ENCODE measurements around the gene CNTNAP2. TPM values are rescaled to one million over a fixed set of nuclear protein-coding genes. Genes with fewer than 3 reads are reported as not detected.
A peak's percentile ranks its signal among the peaks of the same experiment; 100 is the strongest.

The CNTNAP2 gene
- total RNA-seq, 2 donors from 2014 or later: 171 to 228 TPM

DNA sequence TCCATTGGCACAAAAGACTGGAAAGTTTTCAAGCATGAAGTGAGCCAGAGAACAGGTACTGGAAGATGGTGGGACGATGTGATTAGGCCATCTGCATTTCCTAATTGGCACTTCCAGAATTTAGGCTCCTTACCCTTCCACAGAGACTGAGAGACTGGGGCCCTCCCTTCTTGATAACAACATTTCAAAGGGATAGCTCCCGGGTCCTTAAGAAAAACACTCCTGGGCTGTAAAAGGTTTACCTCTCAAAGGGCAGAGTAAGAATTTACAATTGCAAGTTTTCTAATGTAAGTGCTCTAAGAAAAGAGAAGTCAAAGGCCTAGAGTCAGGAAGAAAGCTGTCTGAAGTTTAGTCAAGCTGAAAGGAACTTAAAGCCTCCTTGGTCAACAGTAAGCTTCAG is 1914.4 kb downstream of the CNTNAP2 start:
- Histone ChIP-seq H3K4me3 (ENCODE audit: low read length) (no peak overlapping the region), H3K4me1 (ENCODE audit: control insufficient read depth, insufficient read depth, low read length) (peaks cover 4% of the 10 kb centered on the region), H3K9me3 (ENCODE audit: control insufficient read depth, low read length) (no peaks in the 10 kb centered on the region), H3K9ac (ENCODE audit: extremely low read depth, low read length, poor library complexity, severe bottlenecking) (no peak overlapping the region), H3K27me3 (ENCODE audit: control insufficient read depth, insufficient read depth, low read length, poor library complexity, severe bottlenecking) (no peaks in the 10 kb centered on the region), H3K27ac (ENCODE audit: low read depth, low read length) (no peak overlapping the region), H3K36me3 (ENCODE audit: control insufficient read depth, insufficient read depth, low read length) (no peaks in the 10 kb centered on the region)
- WGBS, 2 experiments (ENCODE audit: insufficient coverage in 1 of 2, insufficient read length in 1 of 2): 56 to 57% methylated on average over 1 to 2 of the region's 2 CpGs
- DNase-seq: no peak
- H3K27ac Mint-ChIP-seq: no peak overlapping the region
- no peak overlapping the region for H3K4me3 Mint-ChIP-seq
- H3K4me1 Mint-ChIP-seq: peaks cover 10% of the 10 kb centered on the region
- H3K27me3 Mint-ChIP-seq (ENCODE audit: insufficient read depth): peaks cover 27% of the 10 kb centered on the region
- H3K9me3 Mint-ChIP-seq: no peaks in the 10 kb centered on the region
- H3K36me3 Mint-ChIP-seq (ENCODE audit: low read depth): no peaks in the 10 kb centered on the region
- TF ChIP-seq, protein P1, sequence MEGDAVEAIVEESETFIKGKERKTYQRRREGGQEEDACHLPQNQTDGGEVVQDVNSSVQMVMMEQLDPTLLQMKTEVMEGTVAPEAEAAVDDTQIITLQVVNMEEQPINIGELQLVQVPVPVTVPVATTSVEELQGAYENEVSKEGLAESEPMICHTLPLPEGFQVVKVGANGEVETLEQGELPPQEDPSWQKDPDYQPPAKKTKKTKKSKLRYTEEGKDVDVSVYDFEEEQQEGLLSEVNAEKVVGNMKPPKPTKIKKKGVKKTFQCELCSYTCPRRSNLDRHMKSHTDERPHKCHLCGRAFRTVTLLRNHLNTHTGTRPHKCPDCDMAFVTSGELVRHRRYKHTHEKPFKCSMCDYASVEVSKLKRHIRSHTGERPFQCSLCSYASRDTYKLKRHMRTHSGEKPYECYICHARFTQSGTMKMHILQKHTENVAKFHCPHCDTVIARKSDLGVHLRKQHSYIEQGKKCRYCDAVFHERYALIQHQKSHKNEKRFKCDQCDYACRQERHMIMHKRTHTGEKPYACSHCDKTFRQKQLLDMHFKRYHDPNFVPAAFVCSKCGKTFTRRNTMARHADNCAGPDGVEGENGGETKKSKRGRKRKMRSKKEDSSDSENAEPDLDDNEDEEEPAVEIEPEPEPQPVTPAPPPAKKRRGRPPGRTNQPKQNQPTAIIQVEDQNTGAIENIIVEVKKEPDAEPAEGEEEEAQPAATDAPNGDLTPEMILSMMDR (conservative IDR thresholded peaks at IDR 0.05): no peak

DNA sequence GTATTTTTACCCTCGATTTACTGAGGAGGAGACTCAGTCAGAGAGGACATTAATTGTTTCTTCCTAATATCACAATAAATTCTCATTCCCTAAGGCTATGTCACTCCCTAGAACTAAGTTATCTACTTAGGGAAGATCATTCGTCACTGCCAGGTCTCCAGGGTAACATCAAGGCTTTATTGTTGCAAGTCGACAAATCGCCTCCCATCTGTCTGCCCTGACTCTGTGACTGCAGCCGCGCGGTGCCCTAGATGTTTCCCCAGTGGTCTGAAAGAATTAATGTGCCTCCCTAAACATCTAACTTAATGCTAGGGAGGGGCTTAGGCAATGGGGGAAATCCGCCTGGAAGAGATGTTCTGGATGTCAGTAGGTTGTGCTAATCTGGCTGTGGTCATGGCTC is 1915.2 kb downstream of the CNTNAP2 start:
- no peaks in the 10 kb centered on the region for H3K9me3 ChIP-seq (ENCODE audit: control insufficient read depth, low read length)
- H3K36me3 Mint-ChIP-seq (ENCODE audit: low read depth): no peaks in the 10 kb centered on the region
- no peak for DNase-seq
- no peak overlapping the region for H3K27ac Mint-ChIP-seq
- H3K27me3 ChIP-seq (ENCODE audit: control insufficient read depth, insufficient read depth, low read length, poor library complexity, severe bottlenecking): no peaks in the 10 kb centered on the region
- no peaks in the 10 kb centered on the region for H3K9me3 Mint-ChIP-seq
- H3K9ac ChIP-seq (ENCODE audit: extremely low read depth, low read length, poor library complexity, severe bottlenecking): no peak overlapping the region
- H3K36me3 ChIP-seq (ENCODE audit: control insufficient read depth, insufficient read depth, low read length): no peaks in the 10 kb centered on the region
- H3K4me1 ChIP-seq (ENCODE audit: control insufficient read depth, insufficient read depth, low read length): peaks cover 4% of the 10 kb centered on the region
- peaks cover 27% of the 10 kb centered on the region for H3K27me3 Mint-ChIP-seq (ENCODE audit: insufficient read depth)
- TF ChIP-seq, protein P1 (conservative IDR thresholded peaks at IDR 0.05): no peak
- H3K4me3 Mint-ChIP-seq: no peak overlapping the region
- no peak overlapping the region for H3K4me3 ChIP-seq (ENCODE audit: low read length)
- peak overlapping the region; percentile 13 for H3K27ac ChIP-seq (ENCODE audit: low read depth, low read length)
- 69 to 88% methylated on average over 7 to 8 of the region's 8 CpGs for WGBS, 2 experiments (ENCODE audit: insufficient coverage in 1 of 2, insufficient read length in 1 of 2)
- H3K4me1 Mint-ChIP-seq: peaks cover 10% of the 10 kb centered on the region

DNA sequence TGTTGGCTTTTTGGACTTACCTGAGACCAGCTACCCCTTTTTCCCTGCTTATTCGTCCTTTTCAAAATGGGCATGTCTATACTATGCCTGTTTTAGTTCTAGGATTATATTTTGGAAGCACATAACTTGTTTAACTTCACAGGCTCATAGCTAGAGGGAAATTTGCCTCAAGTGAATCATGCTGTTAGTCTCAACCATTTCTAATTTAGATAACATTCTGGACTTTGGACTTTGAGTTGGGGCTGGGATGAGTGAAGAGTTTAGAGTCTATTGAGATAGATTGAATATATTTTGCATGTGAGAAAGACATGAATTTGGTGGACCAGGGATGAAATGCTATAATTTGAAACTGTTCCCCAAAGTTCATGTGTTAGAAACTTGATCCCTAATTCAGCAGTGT is 1919.3 kb downstream of the CNTNAP2 start:
- Mint-ChIP-seq H3K27ac (no peak overlapping the region), H3K4me1 (peaks cover 4% of the 10 kb centered on the region), H3K4me3 (no peak overlapping the region), H3K9me3 (no peaks in the 10 kb centered on the region), H3K36me3 (ENCODE audit: low read depth) (no peaks in the 10 kb centered on the region), H3K27me3 (ENCODE audit: insufficient read depth) (peaks cover 25% of the 10 kb centered on the region)
- H3K4me1 ChIP-seq (ENCODE audit: control insufficient read depth, insufficient read depth, low read length): peaks cover 4% of the 10 kb centered on the region
- H3K9me3 ChIP-seq (ENCODE audit: control insufficient read depth, low read length): no peaks in the 10 kb centered on the region
- DNase-seq: no peak
- H3K4me3 ChIP-seq (ENCODE audit: low read length): no peak overlapping the region
- no peak overlapping the region for H3K9ac ChIP-seq (ENCODE audit: extremely low read depth, low read length, poor library complexity, severe bottlenecking)
- no peaks in the 10 kb centered on the region for H3K27me3 ChIP-seq (ENCODE audit: control insufficient read depth, insufficient read depth, low read length, poor library complexity, severe bottlenecking)
- TF ChIP-seq, protein P1 (conservative IDR thresholded peaks at IDR 0.05): no peak
- H3K27ac ChIP-seq (ENCODE audit: low read depth, low read length): no peak overlapping the region
- no peaks in the 10 kb centered on the region for H3K36me3 ChIP-seq (ENCODE audit: control insufficient read depth, insufficient read depth, low read length)
- 94% methylated on average over 1 of the region's 1 CpG; no CpG with 5 or more reads in 1 of the 2 experiments for WGBS, 2 experiments (ENCODE audit: insufficient coverage in 1 of 2, insufficient read length in 1 of 2)
